ENCODE measurements around the gene TSSK6.

The TSSK6 gene

GRCh38 chr19:19502808-19503602 lies 12.3 kb downstream of the TSSK6 start:
- DNase-seq: no peak

GRCh38 chr19:19502281-19502680 lies 13.1 kb downstream of the TSSK6 start:
- no peak for DNase-seq

- no peak for DNase-seq
Measured at GRCh38 chr19:19501798-19502197, 13.6 kb downstream of the TSSK6 start.

DNA sequence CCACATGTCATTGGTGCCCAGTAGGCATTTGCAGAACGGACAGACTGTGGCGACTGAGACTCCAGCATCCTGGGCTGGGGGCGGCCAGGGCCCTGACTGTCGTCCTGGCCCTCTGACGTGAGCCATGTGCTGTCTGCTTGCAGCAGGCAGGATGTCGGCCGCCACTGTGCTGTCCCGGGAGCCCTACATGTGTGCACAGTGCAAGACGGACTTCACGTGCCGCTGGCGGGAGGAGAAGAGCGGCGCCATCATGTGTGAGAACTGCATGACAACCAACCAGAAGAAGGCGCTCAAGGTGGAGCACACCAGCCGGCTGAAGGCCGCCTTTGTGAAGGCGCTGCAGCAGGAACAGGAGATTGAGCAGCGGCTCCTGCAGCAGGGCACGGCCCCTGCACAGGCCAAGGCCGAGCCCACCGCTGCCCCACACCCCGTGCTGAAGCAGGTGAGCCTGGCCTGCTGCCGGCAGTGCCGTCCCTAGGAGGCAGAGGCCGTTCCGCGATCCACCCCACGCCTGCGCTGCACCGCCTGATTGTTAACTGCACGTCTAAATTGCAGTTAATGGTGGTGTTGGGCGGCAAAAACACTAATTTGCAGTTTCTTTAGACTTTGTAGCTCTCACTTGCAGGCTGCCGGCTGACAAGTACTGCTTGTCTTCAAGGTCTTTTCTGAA lies 14.2 kb downstream of the TSSK6 start:
- DNase-seq: no peak

DNA sequence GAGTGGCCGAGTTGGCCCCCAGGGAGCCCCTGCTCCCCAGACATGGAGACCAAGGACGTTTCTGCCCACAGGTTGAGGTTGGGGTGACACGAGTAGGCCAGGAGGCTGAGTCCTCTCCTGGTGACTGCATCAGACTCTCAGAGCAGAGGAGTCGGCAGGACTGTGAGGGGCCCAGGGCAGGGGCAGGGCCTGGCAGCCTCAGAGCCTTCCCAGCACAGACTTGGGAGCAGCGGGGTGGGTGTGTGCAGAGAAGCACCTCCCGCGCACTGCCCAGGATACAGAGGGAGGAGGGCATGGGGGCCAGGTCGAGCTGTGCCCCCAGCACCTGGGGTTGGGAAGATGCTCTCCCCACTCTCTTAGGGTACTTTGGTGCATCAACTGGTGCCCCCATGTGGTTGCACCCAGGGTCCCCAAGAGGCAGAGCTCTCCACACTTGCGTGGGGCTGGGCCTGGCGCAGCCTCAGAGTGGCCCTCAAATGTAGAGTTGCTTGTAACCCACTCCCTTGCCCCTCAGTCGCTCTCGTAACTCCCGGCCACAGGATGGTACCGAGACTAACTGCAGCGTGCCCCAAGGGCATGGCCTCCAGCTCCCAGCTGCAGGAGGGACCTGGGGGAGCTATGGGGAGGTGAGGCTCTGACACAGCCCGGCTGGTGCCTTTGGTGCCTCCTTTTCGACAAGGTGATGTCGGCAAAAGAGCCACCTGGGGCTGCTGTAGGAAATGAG lies 15.9 kb downstream of the TSSK6 start:
- no peak for DNase-seq

GRCh38 chr19:19498255-19498991 lies 16.9 kb downstream of the TSSK6 start:
- DNase-seq: no peak

DNA sequence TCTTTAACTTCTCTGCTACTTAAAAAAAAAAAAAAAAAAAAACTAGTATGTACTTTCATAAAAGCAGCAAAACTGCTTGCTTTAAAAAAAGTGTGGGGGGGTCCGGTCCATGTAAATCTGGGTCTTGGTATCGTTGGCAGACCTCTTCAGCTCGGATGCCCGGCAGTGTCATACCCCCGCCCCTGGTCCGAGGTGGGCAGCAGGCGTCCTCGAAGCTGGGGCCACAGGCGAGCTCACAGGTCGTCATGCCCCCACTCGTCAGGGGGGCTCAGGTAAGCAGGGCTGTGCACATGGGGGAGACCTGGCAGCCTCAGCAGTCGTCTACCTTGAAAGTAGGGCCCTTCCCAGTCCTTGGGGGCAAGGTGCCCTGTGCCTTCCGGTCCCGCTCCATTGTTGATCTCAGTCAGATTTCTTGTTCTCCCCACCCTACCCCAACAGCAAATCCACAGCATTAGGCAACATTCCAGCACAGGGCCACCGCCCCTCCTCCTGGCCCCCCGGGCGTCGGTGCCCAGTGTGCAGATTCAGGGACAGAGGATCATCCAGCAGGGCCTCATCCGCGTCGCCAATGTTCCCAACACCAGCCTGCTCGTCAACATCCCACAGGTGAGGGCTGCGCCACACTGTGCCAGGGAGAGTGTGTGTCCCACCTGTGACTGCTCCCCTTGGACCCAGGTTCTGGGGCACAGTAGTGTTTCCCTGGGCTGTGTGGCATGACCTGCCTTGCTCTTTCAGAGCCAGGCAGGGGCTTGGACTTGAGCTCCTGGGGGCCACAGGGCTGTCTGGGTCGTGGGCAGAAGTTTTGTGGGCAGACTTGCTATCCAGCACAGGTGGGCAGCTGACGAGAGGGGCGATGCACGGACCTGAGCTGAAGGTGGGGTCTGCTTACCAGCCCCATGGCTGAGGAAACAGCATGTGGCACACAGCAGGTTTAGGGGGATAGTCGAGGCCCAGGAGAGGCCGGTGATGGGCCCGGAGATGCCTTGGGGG lies 19.4 kb downstream of the TSSK6 start:
- DNase-seq: no peak

DNA sequence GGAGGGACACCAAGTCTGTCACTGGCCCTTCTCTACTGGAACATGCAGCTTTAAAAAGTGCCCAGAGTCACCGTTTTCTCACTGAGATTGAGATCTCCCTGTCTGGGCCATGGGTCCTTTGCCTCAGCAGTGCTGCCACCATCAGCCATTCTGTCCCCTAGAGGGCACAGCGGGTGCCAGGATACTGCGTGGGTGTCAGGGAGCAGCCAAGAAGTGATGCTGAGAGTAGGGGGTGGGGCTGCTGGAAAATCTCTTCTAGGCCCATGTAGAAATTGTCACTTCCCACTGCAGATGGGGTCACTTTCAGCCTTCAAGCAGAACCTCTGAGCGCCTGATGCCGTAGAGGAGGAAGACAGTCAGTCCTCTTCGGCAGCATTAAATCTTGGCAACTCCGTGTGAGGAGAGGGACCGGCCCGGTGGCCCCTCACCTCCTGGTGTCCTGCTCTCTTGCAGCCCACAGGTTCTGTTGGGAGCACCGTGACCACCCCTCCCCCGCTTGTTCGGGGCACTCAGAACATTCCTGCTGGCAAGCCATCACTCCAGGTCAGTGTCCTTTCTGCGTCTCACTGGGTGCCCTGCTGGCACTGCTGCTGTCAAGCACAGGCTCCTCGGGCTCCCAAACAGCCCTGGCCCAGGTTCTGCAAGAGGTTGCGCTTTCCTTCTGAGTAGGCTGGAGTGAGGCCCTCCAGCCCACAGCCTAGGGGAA lies 21.4 kb downstream of the TSSK6 start:
- no peak for DNase-seq

DNA sequence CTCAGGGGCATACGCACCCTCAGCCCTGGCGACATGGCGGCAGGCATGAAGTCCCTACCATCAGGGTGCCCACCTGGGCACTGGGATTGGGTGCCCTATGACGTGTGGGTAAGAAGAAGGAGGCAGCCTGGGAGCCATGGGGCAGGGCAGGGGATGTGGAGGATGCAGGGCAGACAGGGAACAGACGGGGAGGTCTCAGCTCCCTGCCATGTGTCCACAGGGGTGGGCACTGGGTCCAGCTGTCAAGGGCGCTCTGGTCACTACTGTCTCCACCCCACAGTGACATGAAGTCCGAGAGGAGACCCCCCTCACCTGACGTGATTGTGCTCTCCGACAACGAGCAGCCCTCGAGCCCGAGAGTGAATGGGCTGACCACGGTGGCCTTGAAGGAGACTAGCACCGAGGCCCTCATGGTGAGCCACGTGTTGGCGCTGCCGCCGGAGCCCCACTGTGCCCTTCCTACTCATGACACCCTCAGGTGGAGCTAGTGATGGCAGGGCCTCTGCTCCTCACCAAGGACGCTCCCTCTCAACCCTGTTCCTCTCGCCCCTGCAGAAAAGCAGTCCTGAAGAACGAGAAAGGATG lies 23.2 kb downstream of the TSSK6 start:
- DNase-seq: no peak

GRCh38 chr19:19491321-19492025 lies 23.9 kb downstream of the TSSK6 start:
- no peak for DNase-seq

GRCh38 chr19:19490214-19490968 lies 25.0 kb downstream of the TSSK6 start:
- DNase-seq: peak; percentile 71

DNA sequence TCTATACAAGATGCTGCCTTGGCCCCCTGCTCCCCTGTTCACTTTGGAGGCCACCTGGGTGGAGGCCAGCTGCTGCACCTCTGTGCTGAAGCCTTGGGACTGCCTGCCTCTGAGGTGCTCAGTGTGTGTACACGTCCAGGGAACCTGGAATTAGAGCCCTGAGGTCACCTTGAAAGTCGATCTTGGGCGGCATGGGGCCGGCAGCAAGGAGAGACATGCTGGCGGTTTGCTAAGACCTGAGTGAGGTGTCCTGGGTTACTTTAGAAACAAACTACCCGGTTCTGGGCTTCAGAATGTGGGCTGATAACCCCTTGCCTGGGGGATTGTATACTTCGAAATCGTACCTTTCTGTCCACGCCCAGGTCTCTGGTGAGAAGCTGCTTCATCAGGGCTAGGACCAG lies 25.5 kb downstream of the TSSK6 start:
- no peak for DNase-seq

GRCh38 chr19:19488875-19489690 lies 26.3 kb downstream of the TSSK6 start:
- no peak for DNase-seq

DNA sequence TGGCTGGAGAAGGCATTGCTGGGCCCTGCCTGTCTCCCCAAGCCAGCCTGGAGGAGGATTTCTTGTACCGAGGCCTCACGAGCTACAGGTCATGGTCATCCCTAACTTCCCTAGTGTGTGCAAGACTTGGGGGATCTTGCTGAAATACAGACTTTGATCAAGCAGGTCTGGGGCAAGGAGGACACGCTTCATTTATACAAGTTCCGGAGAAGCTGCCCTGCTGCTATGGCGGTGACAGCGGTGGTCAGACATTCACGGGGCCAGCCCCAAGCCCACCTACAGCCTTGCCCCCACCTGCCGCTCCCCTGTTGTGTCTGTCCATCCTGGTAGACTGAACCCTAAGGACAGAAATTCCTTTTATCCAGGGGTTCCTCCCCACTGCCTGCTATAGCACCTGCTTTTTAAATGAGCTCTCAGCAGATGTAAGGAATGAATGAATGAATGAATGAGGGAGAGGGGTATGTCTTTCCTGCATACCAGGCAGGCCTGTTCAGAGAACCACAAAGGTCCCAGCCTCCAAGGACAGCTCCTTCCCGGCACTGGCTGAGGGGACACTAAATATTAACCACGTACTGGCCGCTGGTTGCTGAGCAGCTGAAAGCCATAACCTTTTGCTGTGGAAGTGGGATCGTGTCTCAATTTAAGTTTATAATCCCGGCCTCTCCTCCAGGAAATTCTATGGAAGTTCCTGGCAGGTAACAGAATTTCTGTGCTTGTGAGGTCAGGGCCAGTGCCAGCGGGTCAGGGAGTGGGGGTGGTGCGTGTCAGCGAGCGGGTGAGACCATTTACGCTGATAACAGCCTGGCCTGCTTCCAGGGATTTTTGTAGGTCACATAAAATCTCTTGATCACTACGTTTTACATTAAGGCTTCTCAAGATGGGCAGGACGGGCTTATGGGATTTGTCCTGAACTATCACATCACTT lies 27.1 kb downstream of the TSSK6 start:
- DNase-seq: no peak

DNA sequence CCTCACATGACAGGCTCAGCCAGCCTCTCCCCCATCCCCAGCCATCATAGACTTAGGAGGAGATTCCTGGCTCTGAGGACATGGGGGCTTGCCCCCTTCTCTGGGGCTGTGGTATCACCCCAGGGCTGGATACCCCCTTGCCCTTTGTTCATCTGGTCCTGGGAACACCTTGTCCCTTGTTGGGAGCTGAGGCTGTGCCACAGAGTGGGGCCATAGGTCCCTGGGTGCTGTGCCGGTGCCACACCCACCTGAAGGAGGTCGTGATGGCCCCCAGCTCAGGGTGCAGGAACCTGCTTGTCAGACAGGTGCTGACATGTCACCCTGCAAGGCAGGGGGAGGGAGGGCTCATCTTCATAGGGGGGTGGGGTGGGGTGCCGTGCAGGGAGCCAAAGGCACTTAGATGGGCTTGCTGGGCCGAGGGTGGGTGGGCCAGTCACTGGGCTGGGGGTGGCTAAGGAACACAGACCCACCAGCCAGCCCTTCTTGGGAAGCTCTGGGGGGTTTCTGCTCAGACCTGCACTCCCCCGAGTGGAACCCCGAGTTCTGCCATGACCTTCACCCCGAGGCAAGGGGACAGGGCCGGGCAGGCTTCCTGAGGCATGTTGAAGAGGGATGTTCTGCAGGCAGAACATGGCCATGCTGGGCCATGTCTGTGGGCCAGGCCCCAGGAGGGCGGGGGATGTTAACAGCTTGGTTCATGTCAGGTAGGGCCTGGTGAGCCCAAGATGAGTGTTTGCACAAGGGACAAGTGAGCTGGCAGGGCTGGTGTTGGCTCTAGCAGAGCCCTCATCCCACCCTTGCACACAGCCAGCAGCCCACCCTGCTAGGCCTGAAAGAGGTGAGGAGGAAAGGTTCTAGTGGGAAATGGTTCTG lies 28.0 kb downstream of the TSSK6 start:
- DNase-seq: no peak

Measured in NCI-H1694 (cell line).